HepG2 (cell line): Measurements from ENCODE around the gene LDLRAD4. TPM values are rescaled to one million over a fixed set of nuclear protein-coding genes. Genes with fewer than 3 reads are reported as not detected.

Source experiments
- ZNF124 ChIP-seq: sonication (generic); formaldehyde crosslinking; IDR thresholded peaks from 2 replicates; pipeline ENCODE4 v1.4.0; 2020; ENCODE audit warnings: missing genetic modification reagents
- polyA plus RNA-seq, 8 experiments: library from polyadenylated mRNA; depleted of rRNA in 3 of 8; stranded (reverse) in 7 of 8; unstranded in 1 of 8; fragments of >200 nt; fragmentation: Illumina TruSeq in 4 of 8; extraction: Trizol in 4 of 8; gene quantifications; 2 replicates each; pipeline versions ENCODE4 v1.2.1 to v1.2.3, GENCODE V29; 2011 to 2016; ENCODE audit warnings: low read depth in 4 of 8, missing spikeins in 1 of 8, mixed read lengths in 1 of 8; ENCODE audit not compliant: insufficient read depth in 1 of 8
- total RNA-seq, 5 experiments: library from RNA; depleted of rRNA; stranded (reverse); fragments of >200 nt; fragmentation: Illumina TruSeq; extraction: Trizol; gene quantifications; 2 replicates each; pipeline ENCODE4 v1.2.3, GENCODE V29; 2016; ENCODE audit warnings: low read depth in 1 of 5
- TF ChIP-seq, protein P1 (sequence below), 2 experiments: sonication (generic) in 1 of 2; formaldehyde crosslinking in 1 of 2; IDR thresholded peaks; 2 replicates each; pipeline versions ENCODE4 v1.6.1 to v1.9.0; 2014 to 2022; ENCODE audit warnings: antibody characterized with exemption in 1 of 2, borderline replicate concordance in 1 of 2, inconsistent platforms in 1 of 2, low read depth in 1 of 2, missing genetic modification reagents in 1 of 2
- TF ChIP-seq, protein P2 (sequence below): IDR thresholded peaks from 2 replicates; pipeline ENCODE4 v1.6.1; 2016; ENCODE audit warnings: missing genetic modification reagents, missing compliant biosample characterization
- TF ChIP-seq, protein P3 (sequence below): sonication (generic); formaldehyde crosslinking; IDR thresholded peaks from 2 replicates; pipeline ENCODE4 v1.4.0; 2020; ENCODE audit warnings: mild to moderate bottlenecking, missing genetic modification reagents

LDLRAD4 gene
- total and polyA plus RNA-seq, 2 of the 13 experiments (the other 11 are each of a cell fraction or from before 2014, with no cell fraction given), result 13.6 to 20.9 TPM

DNA sequence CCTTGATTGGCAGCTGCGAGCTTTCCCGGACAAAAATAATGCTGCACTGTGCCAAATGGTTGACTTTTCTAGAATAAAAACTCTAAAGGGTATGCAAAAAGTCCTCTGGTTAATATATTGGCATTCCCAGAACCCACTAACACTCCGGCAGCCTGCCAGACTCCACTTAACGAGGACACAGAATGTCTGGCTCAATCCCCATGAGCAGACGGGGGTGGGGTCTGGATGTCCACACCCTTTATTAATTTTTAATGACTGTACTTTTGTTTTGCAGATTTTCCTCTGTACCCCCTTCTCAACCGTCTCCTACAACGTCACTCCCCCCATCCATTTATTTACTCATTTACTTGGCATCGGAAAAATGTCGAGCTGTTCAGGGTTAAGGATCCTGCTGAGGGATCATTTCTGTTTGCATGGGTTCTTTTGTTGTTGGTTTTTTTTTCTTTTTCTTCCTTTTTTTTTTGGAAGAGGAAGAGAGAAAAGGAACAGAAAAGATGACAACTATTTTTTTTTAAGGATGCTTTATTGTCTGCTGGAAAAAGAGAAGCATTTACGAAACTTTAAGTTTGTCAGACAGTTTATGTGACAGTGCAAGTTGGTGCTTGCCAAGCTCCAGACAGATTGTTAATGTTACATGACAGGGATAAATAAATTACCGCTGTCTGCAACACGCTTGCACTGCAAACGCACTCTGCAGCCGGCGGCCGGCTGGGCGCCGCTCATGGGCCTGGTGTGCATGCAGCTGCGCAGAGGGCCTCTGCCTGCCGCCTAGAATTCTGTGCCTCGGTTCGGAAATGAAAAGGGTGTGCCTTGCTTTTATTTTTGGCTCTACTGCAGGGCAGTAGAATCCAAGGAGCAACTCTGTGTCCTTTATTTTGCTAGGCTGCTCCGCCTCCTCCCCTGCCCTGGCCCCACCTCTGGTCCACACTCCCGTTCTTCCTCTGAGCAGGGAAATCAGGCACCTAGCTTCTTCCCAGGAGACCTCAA lies 3.6 kb downstream of the LDLRAD4 start (continued):
- TF ChIP-seq, protein P1, sequence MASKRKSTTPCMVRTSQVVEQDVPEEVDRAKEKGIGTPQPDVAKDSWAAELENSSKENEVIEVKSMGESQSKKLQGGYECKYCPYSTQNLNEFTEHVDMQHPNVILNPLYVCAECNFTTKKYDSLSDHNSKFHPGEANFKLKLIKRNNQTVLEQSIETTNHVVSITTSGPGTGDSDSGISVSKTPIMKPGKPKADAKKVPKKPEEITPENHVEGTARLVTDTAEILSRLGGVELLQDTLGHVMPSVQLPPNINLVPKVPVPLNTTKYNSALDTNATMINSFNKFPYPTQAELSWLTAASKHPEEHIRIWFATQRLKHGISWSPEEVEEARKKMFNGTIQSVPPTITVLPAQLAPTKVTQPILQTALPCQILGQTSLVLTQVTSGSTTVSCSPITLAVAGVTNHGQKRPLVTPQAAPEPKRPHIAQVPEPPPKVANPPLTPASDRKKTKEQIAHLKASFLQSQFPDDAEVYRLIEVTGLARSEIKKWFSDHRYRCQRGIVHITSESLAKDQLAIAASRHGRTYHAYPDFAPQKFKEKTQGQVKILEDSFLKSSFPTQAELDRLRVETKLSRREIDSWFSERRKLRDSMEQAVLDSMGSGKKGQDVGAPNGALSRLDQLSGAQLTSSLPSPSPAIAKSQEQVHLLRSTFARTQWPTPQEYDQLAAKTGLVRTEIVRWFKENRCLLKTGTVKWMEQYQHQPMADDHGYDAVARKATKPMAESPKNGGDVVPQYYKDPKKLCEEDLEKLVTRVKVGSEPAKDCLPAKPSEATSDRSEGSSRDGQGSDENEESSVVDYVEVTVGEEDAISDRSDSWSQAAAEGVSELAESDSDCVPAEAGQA (IDR thresholded peaks at IDR 0.05; ENCODE audit: low read depth), result no peak
- TF ChIP-seq, protein P1 (CRISPR knock-in tag; IDR thresholded peaks at IDR 0.05; ENCODE audit: borderline replicate concordance), result no peak
- TF ChIP-seq, protein P2, sequence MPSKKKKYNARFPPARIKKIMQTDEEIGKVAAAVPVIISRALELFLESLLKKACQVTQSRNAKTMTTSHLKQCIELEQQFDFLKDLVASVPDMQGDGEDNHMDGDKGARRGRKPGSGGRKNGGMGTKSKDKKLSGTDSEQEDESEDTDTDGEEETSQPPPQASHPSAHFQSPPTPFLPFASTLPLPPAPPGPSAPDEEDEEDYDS (CRISPR knock-in tag), result no peak
- TF ChIP-seq, protein P3, sequence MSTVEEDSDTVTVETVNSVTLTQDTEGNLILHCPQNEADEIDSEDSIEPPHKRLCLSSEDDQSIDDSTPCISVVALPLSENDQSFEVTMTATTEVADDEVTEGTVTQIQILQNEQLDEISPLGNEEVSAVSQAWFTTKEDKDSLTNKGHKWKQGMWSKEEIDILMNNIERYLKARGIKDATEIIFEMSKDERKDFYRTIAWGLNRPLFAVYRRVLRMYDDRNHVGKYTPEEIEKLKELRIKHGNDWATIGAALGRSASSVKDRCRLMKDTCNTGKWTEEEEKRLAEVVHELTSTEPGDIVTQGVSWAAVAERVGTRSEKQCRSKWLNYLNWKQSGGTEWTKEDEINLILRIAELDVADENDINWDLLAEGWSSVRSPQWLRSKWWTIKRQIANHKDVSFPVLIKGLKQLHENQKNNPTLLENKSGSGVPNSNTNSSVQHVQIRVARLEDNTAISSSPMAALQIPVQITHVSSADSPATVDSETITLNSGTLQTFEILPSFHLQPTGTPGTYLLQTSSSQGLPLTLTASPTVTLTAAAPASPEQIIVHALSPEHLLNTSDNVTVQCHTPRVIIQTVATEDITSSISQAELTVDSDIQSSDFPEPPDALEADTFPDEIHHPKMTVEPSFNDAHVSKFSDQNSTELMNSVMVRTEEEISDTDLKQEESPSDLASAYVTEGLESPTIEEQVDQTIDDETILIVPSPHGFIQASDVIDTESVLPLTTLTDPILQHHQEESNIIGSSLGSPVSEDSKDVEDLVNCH, result no peak
- no peak for TF ChIP-seq ZNF124 (CRISPR knock-in tag)
